OCI-LY3 (cell line): ENCODE data around the gene MYL4.

Source experiments
- EZH2phosphoT487 ChIP-seq: fragments of 200-600 bp; shearing (Covaris generic); IDR thresholded peaks from 2 replicates; pipeline ENCODE4 v1.6.1; 2018; ENCODE audit warnings: antibody characterized with exemption, mixed run types, low read depth
- TF ChIP-seq, protein P1 (sequence below): fragments of 200-600, 300-600 bp; sonication (generic); IDR thresholded peaks from 2 replicates; pipeline ENCODE4 v1.5.1; 2014; ENCODE audit warnings: antibody characterized with exemption, low read length, low read depth

DNA sequence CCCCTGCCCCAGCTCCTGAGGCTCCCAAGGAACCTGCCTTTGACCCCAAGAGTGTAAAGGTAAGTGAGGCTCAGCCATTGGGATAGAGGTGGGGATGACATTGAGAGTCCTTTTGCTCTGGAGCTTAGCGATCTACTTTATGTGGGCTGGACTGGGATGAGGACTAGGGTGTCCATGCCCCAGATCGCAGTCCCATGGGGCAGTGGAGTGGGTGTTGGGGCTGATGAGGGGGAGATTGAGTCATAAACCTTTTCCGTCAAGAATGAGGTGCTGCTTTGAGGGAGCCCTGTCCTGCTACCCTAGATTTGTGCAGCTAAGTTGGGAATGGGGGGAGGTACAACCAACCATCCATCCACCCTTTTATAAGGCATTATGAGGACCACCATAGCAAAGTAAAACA lies 351 bp downstream of the MYL4 start:
- TF ChIP-seq, protein P1, sequence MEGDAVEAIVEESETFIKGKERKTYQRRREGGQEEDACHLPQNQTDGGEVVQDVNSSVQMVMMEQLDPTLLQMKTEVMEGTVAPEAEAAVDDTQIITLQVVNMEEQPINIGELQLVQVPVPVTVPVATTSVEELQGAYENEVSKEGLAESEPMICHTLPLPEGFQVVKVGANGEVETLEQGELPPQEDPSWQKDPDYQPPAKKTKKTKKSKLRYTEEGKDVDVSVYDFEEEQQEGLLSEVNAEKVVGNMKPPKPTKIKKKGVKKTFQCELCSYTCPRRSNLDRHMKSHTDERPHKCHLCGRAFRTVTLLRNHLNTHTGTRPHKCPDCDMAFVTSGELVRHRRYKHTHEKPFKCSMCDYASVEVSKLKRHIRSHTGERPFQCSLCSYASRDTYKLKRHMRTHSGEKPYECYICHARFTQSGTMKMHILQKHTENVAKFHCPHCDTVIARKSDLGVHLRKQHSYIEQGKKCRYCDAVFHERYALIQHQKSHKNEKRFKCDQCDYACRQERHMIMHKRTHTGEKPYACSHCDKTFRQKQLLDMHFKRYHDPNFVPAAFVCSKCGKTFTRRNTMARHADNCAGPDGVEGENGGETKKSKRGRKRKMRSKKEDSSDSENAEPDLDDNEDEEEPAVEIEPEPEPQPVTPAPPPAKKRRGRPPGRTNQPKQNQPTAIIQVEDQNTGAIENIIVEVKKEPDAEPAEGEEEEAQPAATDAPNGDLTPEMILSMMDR, result no peak
- TF ChIP-seq EZH2phosphoT487, result no peak
